Stomach smooth muscle (tissue), 2 donors: ENCODE results near the gene KRT71.

Experiments used
- H3K27ac ChIP-seq: one replicate; pipeline ENCODE4 v1.7.0; 2013; ENCODE audit warnings: mild to moderate bottlenecking, low read length, inconsistent platforms
- H3K27me3 ChIP-seq, 2 donors: one replicate each; pipeline ENCODE4 v1.7.0; 2013; ENCODE audit warnings: low read length in 2 of 2; ENCODE audit not compliant: insufficient read depth in 2 of 2, control insufficient read depth in 1 of 2
- H3K36me3 ChIP-seq, 2 donors: one replicate each; pipeline ENCODE4 v1.7.0; 2013; ENCODE audit warnings: low read length in 2 of 2; ENCODE audit not compliant: control insufficient read depth in 2 of 2, insufficient read depth in 2 of 2
- H3K4me1 ChIP-seq: one replicate; pipeline ENCODE4 v1.7.0; 2013; ENCODE audit warnings: low read length; ENCODE audit not compliant: control insufficient read depth, insufficient read depth
- H3K4me3 ChIP-seq, 2 donors: one replicate each; pipeline ENCODE4 v1.7.0; 2013; ENCODE audit warnings: low read length in 2 of 2
- H3K9ac ChIP-seq, 2 donors: one replicate each; pipeline ENCODE4 v1.7.0; 2013; ENCODE audit warnings: low read length in 2 of 2, mild to moderate bottlenecking in 1 of 2
- H3K9me3 ChIP-seq, 2 donors: one replicate each; pipeline ENCODE4 v1.7.0; 2013; ENCODE audit warnings: low read length in 2 of 2; ENCODE audit not compliant: control insufficient read depth in 2 of 2
- donor health status: healthy.
- donor health status: Pancreatic carcinoma.

The KRT71 gene

DNA sequence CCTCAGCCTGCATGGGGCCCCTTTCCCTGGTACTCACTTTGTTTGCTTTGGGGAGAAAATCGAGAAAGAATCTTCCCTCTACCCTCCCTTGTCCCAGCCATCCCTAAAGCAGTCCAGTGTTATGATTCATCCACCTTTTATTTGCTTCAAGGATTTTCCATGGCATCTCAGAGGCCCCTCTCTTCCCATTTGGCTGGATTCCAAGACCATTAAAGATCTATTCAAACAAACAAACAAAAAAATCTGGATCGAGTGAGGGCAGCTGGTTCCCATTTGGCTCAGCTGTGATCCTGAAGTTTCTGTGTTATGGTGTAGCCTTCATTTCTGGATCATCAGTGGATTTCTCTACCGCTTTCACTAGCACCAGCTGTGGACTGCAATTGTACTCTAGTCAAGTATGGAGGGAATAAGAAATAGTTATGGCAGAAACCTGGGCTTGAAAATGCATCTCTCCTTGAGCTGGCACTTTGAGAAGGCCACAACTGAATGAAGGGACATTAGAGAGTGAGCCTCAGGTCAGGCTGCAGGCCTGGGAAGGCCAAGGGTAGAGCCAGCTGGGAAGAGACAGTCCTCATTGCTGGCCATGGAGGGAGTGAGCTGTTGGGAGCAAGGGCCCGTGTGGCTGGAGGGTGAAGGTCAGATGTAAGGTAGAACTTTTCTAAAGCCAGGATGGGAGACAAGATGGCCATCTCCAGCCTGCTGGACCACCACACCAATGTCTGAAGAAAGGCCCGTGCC lies 13.7 kb downstream of the KRT71 start:
- no peak overlapping the region for H3K27ac ChIP-seq
- no peaks in the 10 kb centered on the region for H3K27me3 ChIP-seq
- H3K4me3 ChIP-seq = no peak overlapping the region
- H3K4me1 ChIP-seq = peaks cover 13% of the 10 kb centered on the region
- H3K9ac ChIP-seq = no peak overlapping the region
- no peaks in the 10 kb centered on the region for H3K9me3 ChIP-seq
- no peaks in the 10 kb centered on the region for H3K36me3 ChIP-seq

DNA sequence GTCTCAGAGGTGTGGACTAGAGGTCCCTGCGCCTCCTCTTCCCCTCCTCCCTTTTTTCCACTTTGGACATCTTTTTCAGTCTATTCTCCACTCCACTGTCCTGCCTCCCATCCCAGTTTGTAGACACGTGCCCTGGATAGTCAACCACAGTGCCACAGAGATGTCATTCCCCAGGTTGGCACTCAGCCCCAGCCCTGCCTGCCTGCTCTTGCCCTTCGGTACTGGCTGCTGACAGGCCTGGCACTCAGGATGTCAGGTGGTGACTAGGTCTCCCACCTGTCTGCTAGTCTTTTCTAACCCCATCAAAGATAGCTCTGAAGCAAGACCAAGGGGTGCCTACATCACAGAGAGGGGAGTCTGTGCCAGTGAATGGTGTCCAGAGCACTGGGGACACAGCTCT lies 15.8 kb downstream of the KRT71 start:
- Histone ChIP-seq H3K27ac (no peak overlapping the region), H3K27me3 (no peaks in the 10 kb centered on the region), H3K9me3 (no peaks in the 10 kb centered on the region), H3K4me3 (no peak overlapping the region), H3K9ac (no peak overlapping the region), H3K36me3 (no peaks in the 10 kb centered on the region), H3K4me1 (peaks cover 18% of the 10 kb centered on the region)

DNA sequence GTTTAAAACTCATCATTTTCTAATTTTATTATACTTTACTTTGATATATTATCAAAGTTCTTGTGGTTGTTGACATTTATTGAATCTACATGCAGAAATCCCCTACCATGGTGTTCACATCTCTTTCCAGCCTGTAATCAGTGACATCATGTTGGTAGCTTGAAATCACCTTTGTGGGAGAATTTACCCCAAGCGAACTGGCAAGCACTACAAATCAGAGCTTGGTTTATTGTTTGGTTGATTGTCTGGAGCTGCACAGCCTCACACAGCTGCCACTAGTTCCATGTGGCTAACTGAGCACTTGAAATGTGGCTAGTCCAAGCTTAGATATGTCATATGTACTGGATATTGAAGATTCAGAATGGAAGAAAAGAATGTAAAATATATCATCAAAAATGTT lies 17.4 kb downstream of the KRT71 start:
- no peak overlapping the region for H3K9ac ChIP-seq
- H3K9me3 ChIP-seq = no peaks in the 10 kb centered on the region

DNA sequence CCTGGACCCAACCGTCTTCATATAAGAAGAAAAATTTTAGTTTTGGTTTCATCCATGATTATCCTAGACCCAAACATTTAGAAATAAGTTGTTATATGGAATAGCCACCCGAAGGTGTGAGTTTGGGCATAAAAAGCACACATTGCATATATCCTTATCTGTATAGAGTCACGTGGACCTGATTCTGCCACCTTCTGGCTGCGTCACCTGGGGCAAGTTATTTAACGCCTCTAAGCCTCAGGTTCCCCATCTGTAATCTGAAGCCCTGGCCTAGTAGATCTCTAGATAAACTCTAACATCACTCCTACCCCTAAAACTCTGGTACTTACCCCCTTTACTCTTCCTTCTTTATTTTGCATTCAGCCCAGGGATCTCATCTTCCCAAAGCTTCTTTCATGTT lies 18.5 kb downstream of the KRT71 start:
- no peak overlapping the region for H3K4me3 ChIP-seq
- no peaks in the 10 kb centered on the region for H3K36me3 ChIP-seq
- no peaks in the 10 kb centered on the region for H3K27me3 ChIP-seq
- H3K9me3 ChIP-seq = no peaks in the 10 kb centered on the region
- no peak overlapping the region for H3K9ac ChIP-seq
- peaks cover 8% of the 10 kb centered on the region for H3K4me1 ChIP-seq
- no peak overlapping the region for H3K27ac ChIP-seq

More for the DNA sequence above, 17.4 kb downstream of the KRT71 start:
- Histone ChIP-seq H3K36me3 (no peaks in the 10 kb centered on the region), H3K4me1 (peaks cover 18% of the 10 kb centered on the region), H3K27ac (no peak overlapping the region), H3K4me3 (no peak overlapping the region), H3K27me3 (no peaks in the 10 kb centered on the region)

DNA sequence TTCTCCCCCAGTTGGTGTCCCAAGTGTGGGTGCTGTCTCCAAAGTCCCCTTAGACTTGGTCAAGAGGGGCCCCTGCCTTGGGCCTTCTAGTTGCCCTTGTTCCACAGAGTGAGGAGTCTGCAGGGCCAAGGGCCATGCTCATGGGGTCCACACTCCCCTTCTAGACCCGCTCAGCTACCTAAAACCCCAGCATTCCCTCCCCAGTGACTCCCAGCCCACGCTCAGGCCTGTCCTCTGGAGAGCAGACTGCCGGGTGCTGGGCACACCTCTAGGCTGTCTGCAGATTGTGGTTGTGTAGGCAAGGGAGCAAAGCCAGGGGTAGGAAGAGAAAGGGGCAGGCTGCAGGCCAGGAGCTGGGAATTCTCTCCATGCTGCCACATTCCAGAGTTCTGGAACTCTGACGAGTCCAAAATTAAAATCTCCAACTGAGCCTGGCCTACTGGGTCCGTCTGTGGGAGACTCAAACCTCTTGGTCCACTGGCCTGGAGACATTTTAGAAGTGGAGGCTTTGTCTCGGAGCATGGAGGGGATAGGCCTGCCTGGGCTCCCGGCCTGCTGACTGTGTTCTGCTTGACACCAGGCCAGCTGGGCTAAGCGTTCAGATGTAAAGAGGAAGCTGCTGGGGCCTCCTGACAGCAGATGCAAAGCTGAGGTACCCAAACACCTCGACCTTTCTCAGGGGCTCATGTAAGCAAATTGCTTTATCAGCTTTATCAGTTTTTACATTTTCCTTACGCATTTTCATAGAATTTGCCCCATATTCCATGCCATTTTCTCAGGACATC lies 19.1 kb downstream of the KRT71 start:
- no peak overlapping the region for H3K4me3 ChIP-seq
- H3K4me1 ChIP-seq = peaks cover 4% of the 10 kb centered on the region
- no peak overlapping the region for H3K9ac ChIP-seq
- H3K27me3 ChIP-seq = no peaks in the 10 kb centered on the region
- H3K27ac ChIP-seq = peak overlapping the region; percentile 24
- H3K9me3 ChIP-seq = no peaks in the 10 kb centered on the region
- no peaks in the 10 kb centered on the region for H3K36me3 ChIP-seq

DNA sequence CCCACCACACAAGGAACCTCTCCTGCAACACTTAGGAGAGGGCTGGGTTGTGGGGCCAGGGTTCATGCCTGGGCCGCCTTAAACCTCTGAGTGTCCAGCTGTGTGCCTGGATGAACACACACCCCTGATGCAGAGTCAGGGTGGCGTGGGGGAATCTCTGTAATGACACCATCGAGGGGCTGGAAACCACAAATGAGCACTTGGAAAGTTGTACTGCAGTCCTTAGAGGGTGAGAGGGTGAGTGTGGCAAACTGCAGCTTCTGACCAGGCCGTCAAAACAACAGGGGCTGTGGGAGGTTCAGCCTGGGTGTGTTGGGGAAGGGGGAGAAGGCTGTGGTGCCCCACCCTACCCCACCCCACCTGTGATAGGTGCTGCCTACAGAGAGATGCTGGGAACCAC lies 20.3 kb downstream of the KRT71 start:
- peaks cover 4% of the 10 kb centered on the region for H3K4me1 ChIP-seq
- H3K27me3 ChIP-seq = no peaks in the 10 kb centered on the region
- H3K36me3 ChIP-seq = no peaks in the 10 kb centered on the region
- H3K9me3 ChIP-seq = no peaks in the 10 kb centered on the region
- no peak overlapping the region for H3K4me3 ChIP-seq
- no peak overlapping the region for H3K27ac ChIP-seq
- no peak overlapping the region for H3K9ac ChIP-seq

DNA sequence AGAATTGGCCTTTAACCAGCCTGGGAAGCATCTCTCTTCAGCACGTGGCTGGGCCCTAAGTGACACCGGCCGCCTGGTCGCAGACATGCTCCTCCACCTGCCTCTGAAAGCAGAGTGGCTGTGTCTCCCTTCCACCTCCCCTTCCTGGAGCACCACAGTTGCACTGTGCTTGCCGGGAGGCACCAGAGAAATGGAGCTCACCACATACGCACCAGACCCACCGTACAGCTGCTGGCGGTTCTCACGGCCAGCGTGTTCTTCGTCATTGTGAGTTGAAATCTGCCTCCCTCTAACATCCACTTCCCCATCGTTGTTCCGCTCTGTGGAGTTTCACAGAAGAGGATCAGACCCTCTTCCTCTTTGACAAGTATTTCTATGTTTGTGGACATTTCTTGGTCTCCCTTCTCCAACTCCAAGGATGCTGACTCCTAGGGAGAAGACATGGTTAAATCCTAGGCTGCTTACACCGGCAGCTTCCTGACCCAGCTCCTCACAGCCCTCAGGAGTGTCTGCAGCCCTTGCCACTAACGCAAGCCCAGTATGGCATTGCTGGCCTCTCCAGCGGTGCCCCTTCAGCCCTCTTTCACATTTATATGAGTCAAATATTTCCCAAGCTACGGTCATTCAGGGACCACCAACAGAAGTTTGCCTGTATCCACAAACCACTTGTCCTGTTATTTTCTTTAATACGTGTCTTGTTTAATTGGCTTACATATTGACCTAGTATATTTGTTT lies 21.2 kb downstream of the KRT71 start:
- Histone ChIP-seq H3K4me3 (no peak overlapping the region), H3K36me3 (no peaks in the 10 kb centered on the region), H3K9me3 (no peaks in the 10 kb centered on the region), H3K27ac (no peak overlapping the region), H3K27me3 (no peaks in the 10 kb centered on the region), H3K9ac (no peak overlapping the region), H3K4me1 (peaks cover 4% of the 10 kb centered on the region)

DNA sequence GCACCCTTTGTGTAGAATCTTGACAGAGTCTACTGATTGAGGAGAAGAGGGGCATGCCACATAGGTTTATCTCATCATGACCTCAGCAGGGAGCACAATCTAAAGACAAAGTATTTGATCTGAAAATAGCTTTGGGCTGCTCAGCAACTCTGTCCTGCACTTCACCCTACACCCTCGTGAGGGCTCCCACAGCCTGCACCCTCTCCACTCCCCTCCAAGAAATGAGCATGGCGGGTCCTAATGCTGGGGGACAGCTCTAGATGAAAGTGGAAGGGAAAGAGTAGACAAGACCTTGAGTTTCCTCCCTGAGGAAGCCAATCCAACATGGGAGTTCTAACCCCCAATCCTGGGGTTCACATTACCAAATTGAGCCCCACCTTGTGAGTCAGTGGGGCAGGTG lies 22.0 kb downstream of the KRT71 start:
- Histone ChIP-seq H3K9ac (no peak overlapping the region), H3K36me3 (no peaks in the 10 kb centered on the region), H3K9me3 (no peaks in the 10 kb centered on the region), H3K4me3 (no peak overlapping the region), H3K27me3 (no peaks in the 10 kb centered on the region), H3K4me1 (peaks cover 4% of the 10 kb centered on the region), H3K27ac (no peak overlapping the region)

DNA sequence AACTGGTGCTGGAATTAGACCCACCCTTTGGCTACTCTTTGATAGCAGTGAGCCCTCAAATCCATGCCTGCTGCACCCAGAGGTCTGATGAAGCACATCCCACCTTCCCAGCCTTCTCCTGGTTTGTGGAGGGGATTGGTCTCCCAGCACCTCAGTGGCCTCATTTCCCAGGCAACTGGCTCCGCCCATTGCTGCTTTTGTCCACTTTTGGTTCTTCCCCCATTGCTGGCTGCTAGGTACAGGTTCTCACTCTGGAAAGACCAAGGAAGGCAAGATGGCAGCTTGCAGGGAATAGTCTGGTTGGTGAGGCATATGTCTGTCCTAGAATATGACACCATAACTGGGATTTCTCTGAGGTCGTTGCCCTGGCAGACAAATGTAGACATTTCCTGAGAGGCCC lies 22.6 kb downstream of the KRT71 start:
- peaks cover 4% of the 10 kb centered on the region for H3K4me1 ChIP-seq

DNA sequence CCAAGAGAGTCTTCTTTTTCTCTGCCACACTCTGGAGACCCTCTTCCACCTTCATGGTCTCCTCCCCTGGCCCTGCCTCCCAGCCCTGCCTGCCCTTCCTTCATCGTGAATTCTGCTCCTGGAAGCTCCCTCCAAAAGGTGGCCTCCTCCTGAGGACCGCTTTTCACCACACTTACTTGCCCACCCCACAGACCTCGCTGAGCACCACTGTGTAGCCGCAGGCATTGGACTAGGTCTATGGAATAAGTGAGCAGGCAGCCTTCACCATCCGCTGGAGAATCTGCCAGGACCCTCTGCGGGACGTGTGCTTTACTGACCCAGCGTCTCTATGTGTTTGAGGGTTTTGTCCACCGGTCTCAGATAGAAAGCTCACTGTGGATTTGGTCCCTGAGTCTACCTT lies 23.1 kb downstream of the KRT71 start:
- H3K27ac ChIP-seq = no peak overlapping the region
- no peaks in the 10 kb centered on the region for H3K36me3 ChIP-seq
- no peak overlapping the region for H3K4me3 ChIP-seq
- H3K4me1 ChIP-seq = peaks cover 4% of the 10 kb centered on the region
- H3K9me3 ChIP-seq = no peaks in the 10 kb centered on the region
- H3K27me3 ChIP-seq = no peaks in the 10 kb centered on the region
- no peak overlapping the region for H3K9ac ChIP-seq

More for the DNA sequence above, 22.6 kb downstream of the KRT71 start:
- no peak overlapping the region for H3K9ac ChIP-seq
- no peaks in the 10 kb centered on the region for H3K9me3 ChIP-seq
- no peak overlapping the region for H3K4me3 ChIP-seq
- H3K27me3 ChIP-seq = no peaks in the 10 kb centered on the region
- H3K27ac ChIP-seq = no peak overlapping the region
- no peaks in the 10 kb centered on the region for H3K36me3 ChIP-seq
